ENCODE results near the gene PTS.

GRCh38 chr11:112195951-112196351 is 30.3 kb upstream of the PTS start:
- TF ChIP-seq CTCF (IDR thresholded peaks at IDR 0.05) (no peak), CHD2 (IDR thresholded peaks at IDR 0.05; ENCODE audit: low read length, partially characterized antibody) (no peak), RCOR1 (IDR thresholded peaks at IDR 0.05; ENCODE audit: low read depth, low read length) (no peak), ELK1 (IDR thresholded peaks at IDR 0.05; ENCODE audit: low read depth, low read length) (no peak), HOXA7 (CRISPR knock-in tag; IDR thresholded peaks at IDR 0.05) (no peak), POLR2A (IDR thresholded peaks at IDR 0.05; ENCODE audit: low read length) (no peak), HDAC2 (IDR thresholded peaks at IDR 0.05) (no peak), REST (IDR thresholded peaks at IDR 0.05) (no peak), JUN (IDR thresholded peaks at IDR 0.05) (no peak), EP300 (IDR thresholded peaks at IDR 0.05) (no peak), KDM1A (IDR thresholded peaks at IDR 0.05; ENCODE audit: low read depth) (no peak)

All from A549 (cell line).